ENCODE data around the gene PLXND1. TPM values are rescaled to one million over a fixed set of nuclear protein-coding genes. Genes with fewer than 3 reads are reported as not detected.
A peak's percentile ranks its signal among the peaks of the same experiment; 100 is the strongest.

PLXND1 gene
- total RNA-seq, 1 donor from 2014 or later, result 37.7 TPM

GRCh38 chr3:129564981-129565644 is 41.4 kb downstream of the PLXND1 start:
- no peak for DNase-seq (ENCODE audit: low read depth)

GRCh38 chr3:129563850-129564535 is 42.5 kb downstream of the PLXND1 start:
- no peak for DNase-seq (ENCODE audit: low read depth)

DNA sequence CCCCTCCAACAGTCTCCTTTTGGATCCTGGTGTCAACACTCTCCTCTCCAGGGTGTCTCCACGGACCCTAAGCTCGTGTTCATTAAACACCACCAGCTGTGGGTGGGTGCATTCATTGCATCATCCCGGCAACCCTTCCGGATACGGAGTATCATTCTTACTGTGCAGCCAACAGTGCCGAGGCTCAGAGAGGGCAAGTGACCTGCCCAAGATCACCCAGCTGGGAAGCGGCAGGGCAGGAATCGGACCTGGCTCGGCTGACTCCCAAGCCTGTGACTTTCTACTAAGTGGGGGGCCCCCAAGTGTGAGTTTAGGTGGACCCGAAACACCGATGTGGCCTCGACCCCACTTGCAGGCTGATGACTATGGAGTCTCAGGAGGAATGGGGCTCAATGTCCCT is 43.1 kb downstream of the PLXND1 start:
- no peak for DNase-seq (ENCODE audit: low read depth)

DNA sequence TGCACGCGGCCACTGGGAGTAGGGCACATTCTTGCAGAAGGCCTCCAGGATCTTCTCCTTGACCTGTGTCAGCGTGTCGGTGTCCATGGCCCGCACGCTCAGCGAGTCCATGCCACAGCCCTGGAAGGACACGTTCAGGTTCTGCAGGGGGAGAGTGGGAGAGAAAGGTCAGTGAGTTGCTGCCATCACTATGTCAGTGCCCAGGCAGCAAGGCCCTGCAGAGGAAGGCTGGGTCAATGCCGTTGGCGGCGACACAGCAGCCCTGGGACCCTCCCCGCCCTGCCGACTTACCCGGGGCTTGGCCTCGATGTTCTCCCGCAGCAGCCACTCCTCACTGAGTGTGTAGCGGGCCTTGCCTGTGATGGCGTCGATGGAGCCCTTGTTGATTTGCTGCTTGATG is 43.7 kb downstream of the PLXND1 start:
- DNase-seq (ENCODE audit: low read depth), result no peak

GRCh38 chr3:129561619-129562248 is 44.7 kb downstream of the PLXND1 start:
- no peak for DNase-seq (ENCODE audit: low read depth)

DNA sequence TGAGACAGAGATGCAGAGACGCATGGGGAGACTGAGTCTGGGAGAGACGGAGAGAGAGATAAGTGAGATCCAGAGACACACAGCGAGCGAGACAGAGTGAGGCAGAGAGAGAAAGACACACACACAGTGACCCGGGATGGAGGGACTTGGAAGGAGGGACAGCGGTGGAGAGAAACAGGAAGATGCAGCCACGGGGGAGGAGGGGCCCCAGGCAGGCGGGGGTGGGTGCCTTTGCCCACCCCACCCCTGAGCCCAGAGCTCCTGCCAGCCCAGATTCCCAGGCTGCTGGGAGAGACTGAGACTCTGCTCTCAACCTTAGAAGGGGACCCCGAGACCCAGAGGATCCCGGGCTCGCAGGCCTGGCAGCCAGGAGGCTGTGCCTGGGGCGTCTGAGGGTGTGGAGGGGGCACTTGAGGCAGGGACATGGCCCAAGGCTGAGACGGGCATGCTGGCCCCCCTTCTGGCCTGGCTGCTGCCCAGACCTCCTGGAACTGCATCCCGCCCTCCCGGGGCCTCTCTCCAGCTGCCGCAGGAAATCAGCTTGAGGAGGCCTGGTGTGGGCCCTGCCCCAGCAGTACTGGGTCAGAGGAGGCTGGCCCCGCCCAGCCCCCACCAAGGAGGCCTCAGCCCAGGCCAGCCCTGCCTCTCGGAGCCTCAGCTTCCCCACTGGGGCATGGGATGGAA is 45.4 kb downstream of the PLXND1 start:
- DNase-seq (ENCODE audit: low read depth), result peak; percentile 95

DNA sequence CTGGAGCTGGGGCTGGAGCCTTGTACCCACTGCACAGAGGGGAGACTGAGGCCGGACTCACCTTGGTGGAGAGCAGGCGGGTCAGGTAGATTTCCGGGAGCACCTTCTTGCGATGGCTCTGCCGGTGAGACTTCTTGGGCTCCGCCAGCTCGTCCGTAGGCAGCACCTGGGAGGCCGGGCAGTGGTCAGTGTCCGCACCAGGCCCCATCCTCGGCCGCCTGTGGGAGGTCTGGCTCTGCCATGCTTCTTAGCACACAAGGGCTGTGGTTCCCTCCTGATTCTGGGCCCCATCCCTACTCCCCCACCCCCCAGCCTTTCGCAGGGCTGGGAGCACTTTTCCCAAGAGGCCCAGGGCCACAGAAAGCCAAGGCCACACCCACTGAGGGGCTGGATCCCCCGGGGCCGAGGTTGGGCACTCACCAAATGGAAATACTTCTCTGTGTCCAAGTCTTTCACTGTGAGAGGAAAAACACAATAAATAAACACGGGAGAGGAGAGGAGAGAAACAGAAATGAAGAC is 46.1 kb downstream of the PLXND1 start:
- peak; percentile 72 for DNase-seq (ENCODE audit: low read depth)

DNA sequence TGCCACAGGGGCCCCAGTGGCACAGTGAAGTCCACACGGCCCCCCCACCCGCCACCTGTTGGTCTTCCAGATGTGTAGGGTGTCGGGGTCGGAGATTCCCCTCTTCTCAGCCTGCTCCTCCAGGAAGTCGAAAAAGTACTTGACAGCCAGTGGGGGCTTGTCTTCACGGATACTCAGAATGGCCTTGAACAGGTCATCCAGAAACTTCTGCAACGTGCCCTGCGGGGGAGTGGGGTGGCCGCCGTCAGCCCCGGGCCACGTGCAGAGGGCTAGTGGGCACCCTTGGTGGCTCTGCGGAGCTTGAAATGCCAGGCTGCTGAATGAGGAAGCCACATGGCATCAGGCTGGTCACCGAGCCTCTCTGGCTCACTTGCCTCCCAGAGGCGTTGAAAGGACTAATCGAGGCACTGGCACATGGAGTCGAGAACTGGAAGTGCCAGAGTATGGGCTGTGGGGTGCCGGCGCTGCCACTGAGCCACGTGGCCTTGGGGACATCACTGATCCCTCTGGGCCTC is 46.9 kb downstream of the PLXND1 start:
- DNase-seq (ENCODE audit: low read depth), result no peak

DNA sequence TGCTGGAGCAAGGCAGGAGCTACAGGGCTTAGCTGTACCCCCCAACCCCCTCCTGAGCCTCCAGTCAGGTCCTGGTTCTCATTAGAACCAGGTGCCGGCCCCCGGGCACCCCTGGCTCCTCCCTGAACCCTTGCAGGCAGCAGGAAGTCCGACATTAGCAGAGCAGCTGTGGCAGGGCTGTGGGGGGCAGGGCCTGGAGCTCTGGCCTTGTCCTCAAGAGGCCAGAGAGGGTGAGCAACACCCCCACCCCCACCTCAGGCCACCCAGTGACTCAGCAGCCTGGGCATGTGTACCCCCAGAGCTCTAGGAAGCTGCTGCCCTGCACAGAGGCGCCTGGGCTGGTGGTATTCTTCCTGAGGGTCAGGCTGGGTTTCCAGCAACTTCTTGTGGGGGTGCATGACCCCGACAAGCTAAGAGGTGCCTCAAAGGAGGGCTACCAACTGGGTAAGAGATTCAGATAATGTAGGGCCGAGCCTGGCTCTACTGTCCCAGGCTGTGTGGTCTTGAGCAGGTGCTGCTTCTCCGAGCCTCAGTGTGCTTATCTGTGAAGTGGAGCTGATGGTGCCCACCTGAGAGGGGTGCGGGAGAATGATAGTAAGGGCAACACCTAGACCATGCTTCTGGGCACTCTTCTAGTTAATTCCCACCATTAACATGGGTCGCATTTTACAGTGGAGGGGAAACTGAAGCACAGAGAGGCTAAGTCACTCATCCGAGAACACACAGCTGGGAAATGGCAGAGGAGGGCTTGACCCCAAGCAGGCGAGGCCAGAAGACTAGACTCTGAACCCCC is 47.5 kb downstream of the PLXND1 start:
- DNase-seq (ENCODE audit: low read depth), result peak; percentile 94

- peak; percentile 47 for DNase-seq (ENCODE audit: low read depth)
These were observed 48.2 kb downstream of the PLXND1 start for GRCh38 chr3:129558081-129558771.

- DNase-seq (ENCODE audit: low read depth), result peak; percentile 63
These were observed 49.0 kb downstream of the PLXND1 start for GRCh38 chr3:129557548-129557894.

GRCh38 chr3:129556890-129557547 is 49.5 kb downstream of the PLXND1 start:
- DNase-seq (ENCODE audit: low read depth), result no peak

GRCh38 chr3:129556358-129556695 is 50.1 kb downstream of the PLXND1 start:
- DNase-seq (ENCODE audit: low read depth), result no peak

DNA sequence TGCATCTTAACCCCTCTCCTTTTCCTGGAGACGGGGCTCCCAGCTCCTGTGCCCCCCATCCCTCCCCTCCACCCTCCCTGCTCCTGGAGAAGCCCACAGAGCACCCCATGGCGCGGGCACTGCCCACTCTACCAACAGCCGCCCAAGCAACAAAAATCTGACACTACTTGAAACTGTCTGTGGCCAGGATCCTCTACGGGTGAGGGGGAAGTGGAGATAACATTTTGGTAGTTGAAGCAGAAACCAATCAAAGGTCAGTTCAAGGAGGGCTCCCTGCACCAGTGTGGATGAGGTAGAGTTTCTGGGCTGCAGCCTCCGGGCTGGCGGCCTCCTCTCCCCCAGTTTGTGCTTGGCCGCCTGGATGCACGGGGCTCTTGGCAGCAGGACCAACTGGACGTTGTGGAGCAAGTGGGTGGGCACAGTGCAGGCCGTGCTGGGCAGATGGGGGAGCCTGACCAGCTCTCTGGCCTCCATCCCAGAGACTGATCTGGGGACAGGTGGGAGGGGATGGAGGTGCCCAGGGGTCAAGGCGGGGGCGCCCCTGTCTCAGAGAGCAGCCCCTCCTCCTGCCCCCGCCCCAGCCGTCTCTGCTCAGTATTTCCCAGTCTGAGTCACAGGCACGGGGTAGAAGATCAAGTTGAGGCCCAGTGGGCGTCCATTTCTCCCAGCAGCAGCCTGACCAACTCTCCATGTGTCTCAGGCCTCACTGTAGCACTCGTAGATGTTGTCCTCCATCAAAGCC is 50.7 kb downstream of the PLXND1 start:
- no peak for DNase-seq (ENCODE audit: low read depth)

GRCh38 chr3:129555153-129555550 is 51.3 kb downstream of the PLXND1 start:
- DNase-seq (ENCODE audit: low read depth), result no peak

DNA sequence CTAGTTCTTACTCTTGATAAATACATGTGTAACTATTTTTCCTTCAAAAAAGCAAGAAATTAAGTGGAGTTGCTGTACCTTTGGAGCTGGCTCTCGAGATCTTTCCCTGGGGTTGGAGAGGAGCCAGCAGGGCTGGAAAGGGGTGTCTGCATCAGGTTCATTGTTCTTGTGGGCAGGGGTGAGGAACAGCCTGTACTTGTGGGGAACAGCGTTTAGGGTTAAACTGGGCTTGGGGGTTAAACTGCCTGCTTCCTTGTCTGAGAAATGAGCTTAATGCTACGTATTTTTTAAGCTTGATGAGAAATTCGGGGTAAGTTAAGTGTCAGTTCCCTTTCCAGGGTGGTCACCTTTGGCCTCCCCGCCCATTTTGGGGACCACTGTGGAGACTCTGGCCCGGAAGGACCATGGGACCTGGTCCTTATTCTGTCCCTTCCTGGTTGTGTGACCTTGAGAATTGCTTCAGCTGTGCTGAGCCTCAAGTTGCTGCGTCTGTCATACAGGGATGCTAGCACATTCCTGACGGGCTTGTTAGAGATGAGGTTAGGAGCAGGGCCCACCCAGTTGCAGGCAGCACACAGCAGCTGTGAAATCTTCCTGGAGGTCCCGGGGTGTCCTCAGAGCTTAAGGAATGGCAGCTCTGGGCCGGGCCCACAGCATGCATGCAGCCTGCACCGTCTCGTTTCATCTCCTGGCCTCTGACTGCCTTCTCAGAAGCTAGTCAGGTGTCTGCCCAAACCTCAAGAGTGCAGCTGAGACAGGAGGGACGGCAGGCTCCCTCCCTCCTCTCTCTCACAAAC is 51.9 kb downstream of the PLXND1 start:
- DNase-seq (ENCODE audit: low read depth), result peak; percentile 83

DNA sequence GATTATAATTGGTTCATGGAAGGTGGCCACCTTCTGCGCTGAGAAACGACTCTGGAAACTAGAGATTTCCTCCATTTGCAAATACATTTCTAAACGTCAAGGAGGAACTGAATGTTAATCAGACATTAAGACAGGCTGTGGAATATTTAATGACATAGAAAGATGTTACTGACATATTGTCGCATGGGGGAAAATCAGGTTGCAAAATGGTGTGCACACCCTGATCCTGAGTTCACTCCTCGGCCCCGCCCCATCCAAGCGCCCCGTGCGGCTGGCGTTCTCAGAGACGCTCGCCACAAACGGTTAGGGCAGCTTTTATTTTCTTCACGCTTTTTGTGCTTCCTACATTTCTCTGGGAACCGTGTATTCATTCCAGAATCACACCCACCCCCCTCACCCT is 52.8 kb downstream of the PLXND1 start:
- no peak for DNase-seq (ENCODE audit: low read depth)

GRCh38 chr3:129553171-129553570 is 53.3 kb downstream of the PLXND1 start:
- DNase-seq (ENCODE audit: low read depth), result no peak
